Activated CD4-positive, alpha-beta T cell treated with anti-CD3 and anti-CD28 coated beads, Interleukin-2, amount 50 U/mL, for 48 hours (primary cell): ENCODE data around the gene TAS2R13.

Source experiments
- DNase-seq, 2 experiments: peaks; one replicate each; pipeline ENCODE4 v3.0.0-alpha.2; 2020

Gene TAS2R13

DNA sequence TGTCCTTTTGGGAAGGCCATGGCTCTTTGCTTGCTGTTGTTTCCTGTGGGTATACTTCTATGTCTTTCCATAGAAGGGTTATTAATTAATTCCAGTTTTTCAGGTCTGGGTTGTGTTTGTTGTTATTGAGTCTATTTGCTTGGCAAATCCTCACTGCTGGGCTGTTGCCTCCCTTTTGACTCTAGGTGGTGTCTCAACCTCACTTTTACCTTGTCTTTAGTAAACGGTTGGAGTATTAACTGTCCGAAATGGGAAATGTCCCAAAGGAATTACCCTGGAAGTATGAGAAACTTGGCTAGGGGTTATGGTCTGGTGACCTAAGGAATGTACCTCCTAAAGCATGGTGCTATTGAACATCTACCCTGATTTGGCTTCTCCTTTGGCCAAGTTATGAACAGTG, 42.0 kb downstream of the TAS2R13 start:
- DNase-seq = no peak

DNA sequence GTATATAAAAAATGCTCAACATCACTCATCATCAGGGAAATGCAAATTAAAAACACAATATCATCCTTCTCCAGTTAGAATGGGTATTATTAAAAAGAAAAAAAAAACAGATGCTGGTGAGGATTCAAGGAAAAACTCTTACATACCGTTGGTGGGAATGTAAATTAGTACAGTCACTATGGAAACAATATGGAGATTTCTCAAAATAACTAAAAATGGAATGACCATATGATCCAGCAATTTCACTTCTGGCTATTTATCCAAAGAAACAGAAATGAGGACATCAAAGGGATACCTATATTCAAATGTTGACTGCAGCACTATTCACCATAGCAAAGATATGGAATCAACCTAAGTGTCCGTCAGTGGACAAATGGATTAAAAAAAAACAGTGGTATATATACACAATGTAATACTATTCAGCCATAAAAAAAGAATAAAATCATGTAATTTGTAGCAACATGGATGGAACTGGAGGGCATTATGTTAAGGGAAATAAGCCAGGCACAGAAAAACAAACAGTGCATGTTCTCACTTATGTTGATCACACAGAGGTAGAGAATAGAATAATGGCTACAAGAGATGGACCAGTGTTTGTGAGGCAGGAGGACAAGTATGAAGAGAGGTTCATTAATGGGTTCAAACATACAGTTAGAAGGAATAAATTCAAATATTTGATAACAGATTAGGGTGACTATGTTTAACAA, 45.7 kb downstream of the TAS2R13 start:
- no peak for DNase-seq

- no peak for DNase-seq
Observed at GRCh38 chr12:10861366-10861765, 48.0 kb downstream of the TAS2R13 start.
